Endothelial cell (in vitro differentiated cells): ENCODE results near the gene RBM33. TPM values are rescaled to one million over a fixed set of nuclear protein-coding genes. Genes with fewer than 3 reads are reported as not detected.

Source experiments
- DNase-seq: peaks from one replicate; pipeline ENCODE4 v3.0.0; 2021; ENCODE audit warnings: low spot score
- H3K27ac Mint-ChIP-seq: one replicate; pipeline ENCODE4 v1.8.0; 2021; ENCODE audit warnings: mixed read lengths, inconsistent platforms; ENCODE audit not compliant: unreplicated experiment
- H3K27me3 Mint-ChIP-seq: one replicate; pipeline ENCODE4 v1.8.0; 2021; ENCODE audit warnings: mild to moderate bottlenecking, moderate library complexity, mixed read lengths, inconsistent platforms; ENCODE audit not compliant: unreplicated experiment
- H3K36me3 Mint-ChIP-seq: one replicate; pipeline ENCODE4 v1.8.0; 2021; ENCODE audit warnings: mild to moderate bottlenecking, low read depth, mixed read lengths, inconsistent platforms; ENCODE audit not compliant: unreplicated experiment
- H3K4me1 Mint-ChIP-seq: one replicate; pipeline ENCODE4 v1.8.0; 2021; ENCODE audit warnings: mild to moderate bottlenecking, mixed read lengths, inconsistent platforms; ENCODE audit not compliant: unreplicated experiment
- H3K4me3 Mint-ChIP-seq: one replicate; pipeline ENCODE4 v1.8.0; 2021; ENCODE audit warnings: mild to moderate bottlenecking, mixed read lengths, inconsistent platforms; ENCODE audit not compliant: unreplicated experiment
- H3K9me3 Mint-ChIP-seq: one replicate; pipeline ENCODE4 v1.8.0; 2021; ENCODE audit warnings: mixed read lengths, inconsistent platforms; ENCODE audit not compliant: unreplicated experiment
- CTCF ChIP-seq: fragments of 200-600 bp; sonication (generic); IDR thresholded peaks from one replicate; pipeline ENCODE4 v1.5.0; 2021; ENCODE audit warnings: antibody characterized with exemption; ENCODE audit not compliant: unreplicated experiment
- total RNA-seq: library from RNA; stranded (reverse); fragmentation: NEBNext Ultra II Directional; extraction: Animal tissue kit (Norgen Biotek cat#: 25700); gene quantifications from one replicate; pipeline ENCODE4 v1.2.1, GENCODE V29; 2021; ENCODE audit not compliant: unreplicated experiment

RBM33 gene
- total RNA-seq, 1 donor from 2014 or later = 65.3 TPM

GRCh38 chr7:155754165-155754564 is 109.7 kb downstream of the RBM33 start:
- Mint-ChIP-seq H3K9me3 (no peaks in the 10 kb centered on the region), H3K4me3 (no peak overlapping the region), H3K36me3 (peaks cover 9% of the 10 kb centered on the region), H3K27ac (no peak overlapping the region), H3K4me1 (peaks cover 35% of the 10 kb centered on the region), H3K27me3 (peaks cover 2% of the 10 kb centered on the region)
- no peak for DNase-seq
- no peak for TF ChIP-seq CTCF

GRCh38 chr7:155755026-155755425 is 110.6 kb downstream of the RBM33 start:
- Mint-ChIP-seq H3K4me1 (peaks cover 32% of the 10 kb centered on the region), H3K9me3 (no peaks in the 10 kb centered on the region), H3K27ac (no peak overlapping the region), H3K27me3 (peaks cover 2% of the 10 kb centered on the region), H3K4me3 (no peak overlapping the region), H3K36me3 (peaks cover 9% of the 10 kb centered on the region)
- TF ChIP-seq CTCF = no peak
- no peak for DNase-seq

- Mint-ChIP-seq H3K9me3 (no peaks in the 10 kb centered on the region), H3K36me3 (peaks cover 9% of the 10 kb centered on the region), H3K27ac (peak overlapping the region; percentile 31), H3K27me3 (peaks cover 5% of the 10 kb centered on the region), H3K4me1 (peaks cover 36% of the 10 kb centered on the region), H3K4me3 (no peak overlapping the region)
- TF ChIP-seq CTCF = no peak
- DNase-seq = no peak
Observed at GRCh38 chr7:155756322-155756721, 111.9 kb downstream of the RBM33 start.

- TF ChIP-seq CTCF = no peak
- Mint-ChIP-seq H3K4me1 (peaks cover 34% of the 10 kb centered on the region), H3K27me3 (peaks cover 7% of the 10 kb centered on the region), H3K27ac (no peak overlapping the region), H3K9me3 (no peaks in the 10 kb centered on the region), H3K36me3 (peaks cover 15% of the 10 kb centered on the region), H3K4me3 (no peak overlapping the region)
- no peak for DNase-seq
Observed at GRCh38 chr7:155758348-155758747, 113.9 kb downstream of the RBM33 start.

GRCh38 chr7:155759740-155760430 is 115.4 kb downstream of the RBM33 start:
- peaks cover 15% of the 10 kb centered on the region for H3K36me3 Mint-ChIP-seq
- H3K27ac Mint-ChIP-seq = peak overlapping the region; percentile 86
- no peaks in the 10 kb centered on the region for H3K9me3 Mint-ChIP-seq
- H3K4me1 Mint-ChIP-seq = peaks cover 44% of the 10 kb centered on the region
- no peak overlapping the region for H3K4me3 Mint-ChIP-seq
- TF ChIP-seq CTCF = no peak
- no peak for DNase-seq
- H3K27me3 Mint-ChIP-seq = peaks cover 5% of the 10 kb centered on the region
